A204.1 (cell line): ENCODE data around the gene RABGAP1L.
"Not testable (repeated sequence)": the region's sequence is repeated elsewhere in the genome, so short reads cannot be mapped to it uniquely, and the experiment has no call there.

Experiments used
- FAIRE-seq: peaks from 2 replicates; lab custom pipeline; 2012; peaks lifted over from hg19 to GRCh38; lab: Jason Lieb, UNC

The RABGAP1L gene

GRCh38 chr1:174584071-174584470, 424.8 kb downstream of the RABGAP1L start:
- no peak for FAIRE-seq

GRCh38 chr1:174588618-174589017, 429.3 kb downstream of the RABGAP1L start:
- FAIRE-seq: not testable (repeated sequence)

- FAIRE-seq: no peak
Measured at GRCh38 chr1:174605198-174605597, 445.9 kb downstream of the RABGAP1L start.

- FAIRE-seq: no peak
Measured at GRCh38 chr1:174606471-174606870, 447.2 kb downstream of the RABGAP1L start.

- FAIRE-seq: not testable (repeated sequence)
Measured at GRCh38 chr1:174617905-174618304, 458.6 kb downstream of the RABGAP1L start.

GRCh38 chr1:174623324-174624035, 464.2 kb downstream of the RABGAP1L start:
- no peak for FAIRE-seq

- FAIRE-seq: no peak
Measured at GRCh38 chr1:174626031-174627025, 467.0 kb downstream of the RABGAP1L start.

- FAIRE-seq: no peak
Measured at GRCh38 chr1:174637487-174637886, 478.2 kb downstream of the RABGAP1L start.

- FAIRE-seq: no peak
Measured at GRCh38 chr1:174639461-174639860, 480.1 kb downstream of the RABGAP1L start.

- peak; percentile 83 for FAIRE-seq
Measured at GRCh38 chr1:174640783-174641182, 481.5 kb downstream of the RABGAP1L start.

GRCh38 chr1:174642393-174642792, 483.1 kb downstream of the RABGAP1L start:
- FAIRE-seq: no peak

- FAIRE-seq: no peak
Measured at GRCh38 chr1:174643206-174643605, 483.9 kb downstream of the RABGAP1L start.

GRCh38 chr1:174649572-174649971, 490.3 kb downstream of the RABGAP1L start:
- not testable (repeated sequence) for FAIRE-seq

GRCh38 chr1:174652569-174653280, 493.4 kb downstream of the RABGAP1L start:
- FAIRE-seq: no peak

GRCh38 chr1:174654560-174654959, 495.2 kb downstream of the RABGAP1L start:
- FAIRE-seq: peak; percentile 27

- FAIRE-seq: no peak
Measured at GRCh38 chr1:174656409-174657059, 497.2 kb downstream of the RABGAP1L start.

- no peak for FAIRE-seq
Measured at GRCh38 chr1:174657411-174657810, 498.1 kb downstream of the RABGAP1L start.

- no peak for FAIRE-seq
Measured at GRCh38 chr1:174657893-174658292, 498.6 kb downstream of the RABGAP1L start.

GRCh38 chr1:174659823-174660222, 500.5 kb downstream of the RABGAP1L start:
- FAIRE-seq: no peak

- FAIRE-seq: no peak
Measured at GRCh38 chr1:174660476-174660875, 501.2 kb downstream of the RABGAP1L start.

- FAIRE-seq: no peak
Measured at GRCh38 chr1:174663358-174663757, 504.0 kb downstream of the RABGAP1L start.

GRCh38 chr1:174666248-174666647, 506.9 kb downstream of the RABGAP1L start:
- FAIRE-seq: no peak
